NCI-H345 treated with DMSO at 0.1 percent for 48 hours (cell line): Measurements from ENCODE around the gene PHC3.
"Not testable (repeated sequence)": the region's sequence is repeated elsewhere in the genome, so short reads cannot be mapped to it uniquely, and the experiment has no call there.

Source experiments
- DNase-seq: peaks from one replicate; lab custom pipeline; 2025; ENCODE audit not compliant: unreplicated experiment; lab: John Stamatoyannopoulos, UW

The PHC3 gene

DNA sequence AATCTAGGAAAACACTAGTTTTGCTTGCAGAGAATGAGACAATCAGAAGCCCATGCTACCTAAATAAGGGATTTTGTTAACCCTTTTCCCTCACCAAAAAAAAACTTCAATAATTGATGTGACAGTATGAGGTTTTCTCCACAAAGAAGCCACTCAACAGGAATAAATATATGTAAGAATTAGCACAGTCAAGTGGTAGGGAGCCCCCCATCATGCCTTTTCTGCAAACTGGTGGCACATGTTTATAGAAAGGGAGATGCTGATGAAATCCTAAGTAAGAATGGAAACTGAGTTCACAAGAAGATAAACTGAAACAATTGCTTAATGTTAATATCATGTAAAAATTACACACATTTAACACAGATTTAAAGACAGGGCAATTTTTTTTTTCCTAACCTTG lies 51.0 kb downstream of the PHC3 start:
- DNase-seq = no peak

DNA sequence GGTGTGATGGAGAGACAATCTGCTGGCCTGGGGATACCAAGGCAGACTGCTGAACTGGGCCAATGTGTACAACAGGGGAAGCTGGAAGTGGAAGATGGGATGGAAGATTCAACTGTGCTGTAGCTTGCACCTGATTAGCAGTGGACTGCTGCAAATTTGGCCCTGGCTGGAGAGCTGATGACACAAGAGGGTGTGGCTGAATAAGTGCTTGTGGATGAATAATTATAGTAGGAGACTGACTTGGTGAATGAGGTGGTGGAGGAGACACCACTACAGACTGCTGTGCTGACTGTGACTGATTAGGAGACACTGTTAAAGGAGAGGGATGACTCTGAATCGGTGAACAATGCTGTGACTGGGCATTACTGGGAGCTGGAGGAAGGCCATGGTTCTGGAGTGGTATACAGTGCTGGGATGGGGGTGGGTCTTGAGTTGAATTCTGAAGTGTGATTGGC lies 52.5 kb downstream of the PHC3 start:
- DNase-seq = no peak

DNA sequence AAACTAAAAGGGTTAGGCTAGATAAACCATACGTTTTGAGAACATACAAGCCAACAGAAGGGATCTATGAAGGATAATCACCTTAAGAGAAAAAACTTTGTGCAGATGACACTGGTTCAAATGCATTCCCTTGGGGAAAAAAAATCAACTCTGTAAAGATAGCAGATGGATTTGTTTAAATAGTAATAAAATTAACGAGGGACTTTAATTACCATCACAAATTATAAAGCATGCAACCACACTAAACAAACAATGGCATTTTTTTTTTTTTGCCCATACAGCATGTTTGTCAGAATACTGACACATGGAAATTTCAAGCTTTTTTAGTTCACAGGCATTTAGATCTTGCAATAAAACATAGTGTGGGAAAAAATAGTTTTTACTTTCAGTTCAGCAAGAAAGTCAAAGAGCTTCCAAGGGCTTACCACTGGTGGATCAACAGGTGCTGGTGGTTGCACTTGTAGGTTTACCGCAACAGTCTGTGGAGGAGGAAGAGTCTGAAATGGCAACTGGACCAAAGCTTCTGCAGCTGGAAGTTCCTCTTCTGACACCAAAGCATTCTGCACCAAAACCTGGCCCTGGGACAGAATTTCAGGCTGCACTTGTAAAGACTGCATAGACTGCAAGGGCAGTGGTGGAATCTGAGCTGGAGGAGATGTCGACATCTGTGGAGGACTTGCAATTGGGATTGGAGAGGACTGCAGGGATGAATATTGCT lies 53.1 kb downstream of the PHC3 start:
- no peak for DNase-seq

DNA sequence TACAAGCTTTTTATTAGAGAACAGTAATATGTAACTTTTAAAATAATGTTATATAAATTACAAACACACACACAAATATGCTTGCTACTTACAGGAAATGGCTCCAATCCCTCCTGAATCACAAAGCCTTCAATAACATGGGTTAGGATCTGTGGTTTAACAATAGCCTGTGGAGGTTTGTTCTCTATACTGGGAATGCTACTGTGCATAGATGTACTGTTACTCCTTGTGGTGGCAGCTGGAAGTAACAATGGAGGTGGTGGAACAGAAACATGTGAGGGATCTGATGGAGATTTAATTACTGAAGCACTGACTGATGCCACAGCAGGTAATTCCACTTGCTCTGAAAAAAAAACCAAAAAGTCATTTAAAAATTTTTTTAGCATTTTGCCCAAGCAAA lies 64.4 kb downstream of the PHC3 start:
- no peak for DNase-seq

DNA sequence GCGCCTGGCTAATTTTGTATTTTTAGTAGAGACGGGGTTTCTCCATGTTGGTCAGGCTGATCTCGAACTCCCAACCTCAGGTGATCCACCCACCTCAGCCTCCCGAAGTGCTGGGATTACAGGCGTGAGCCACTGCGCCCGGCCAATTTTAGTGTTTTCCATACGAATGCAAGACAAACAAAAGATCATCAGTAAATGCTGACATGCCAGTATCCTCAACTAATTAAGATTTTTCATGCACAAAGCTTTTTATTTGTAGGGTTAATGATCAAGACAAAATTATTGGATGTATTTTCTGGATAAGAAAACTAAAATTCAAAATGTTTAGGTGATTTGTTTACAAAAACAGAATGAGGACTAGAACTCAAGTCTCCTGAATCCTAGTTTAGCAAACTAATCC lies 67.4 kb downstream of the PHC3 start:
- not testable (repeated sequence) for DNase-seq

DNA sequence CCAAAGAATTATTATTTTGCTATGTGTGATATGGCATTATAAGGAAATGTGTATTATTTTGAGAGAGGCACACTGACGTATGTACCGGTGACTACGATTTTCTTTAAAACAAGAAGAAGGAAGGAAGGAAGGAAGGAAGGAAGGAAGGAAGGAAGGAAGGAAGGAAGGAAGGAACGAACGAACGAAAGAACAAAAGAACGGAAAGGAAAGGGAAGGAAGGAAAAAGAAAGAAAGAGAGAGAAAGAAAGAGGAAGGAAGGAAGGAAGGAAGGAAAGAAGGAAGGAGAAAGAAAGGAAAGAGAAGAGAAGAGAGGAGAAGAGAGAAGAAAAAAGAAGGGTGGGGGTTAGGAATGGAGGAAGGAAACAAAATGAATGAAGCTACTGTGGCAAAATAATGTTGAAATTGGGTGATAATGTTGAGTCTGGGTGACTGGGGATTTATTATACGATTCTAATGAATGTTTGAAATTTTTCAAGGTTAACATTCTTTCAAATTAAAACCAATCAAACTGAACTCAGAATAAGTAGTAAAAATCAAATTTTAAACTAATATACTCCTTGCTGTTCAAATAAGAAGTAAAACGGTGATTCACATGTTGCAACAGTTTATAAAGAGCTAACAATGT lies 70.3 kb downstream of the PHC3 start:
- DNase-seq = no peak

DNA sequence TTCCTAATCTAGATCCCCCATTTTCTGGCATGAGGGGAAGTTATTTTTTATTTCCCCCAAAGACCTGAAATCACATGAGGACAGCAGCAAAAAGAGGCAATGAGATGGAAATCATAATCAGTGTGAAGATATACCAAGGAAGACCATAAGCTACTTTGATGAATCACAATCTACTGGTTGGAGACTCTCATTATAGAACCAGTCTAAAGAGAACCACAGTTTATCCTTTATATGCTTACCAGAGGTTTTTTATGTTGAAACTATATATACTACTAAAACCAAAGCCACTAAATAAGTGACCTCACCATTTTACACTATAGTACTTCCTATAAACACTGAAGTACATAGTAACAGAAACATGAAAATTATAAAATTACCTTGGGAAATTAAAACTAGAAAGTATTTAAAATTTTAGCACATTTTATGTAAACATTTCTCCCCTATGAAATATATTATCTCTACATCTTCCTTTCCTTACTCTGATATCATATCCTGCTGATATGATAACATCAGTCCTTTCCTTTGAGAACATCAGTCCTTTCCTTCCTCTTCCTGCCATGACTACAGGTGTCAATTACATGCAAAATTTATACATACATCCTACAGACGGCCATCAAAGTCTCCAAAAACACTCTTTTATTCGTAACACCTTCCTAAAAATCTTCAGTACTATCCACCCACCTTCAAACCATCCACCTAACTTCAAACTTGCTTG lies 71.8 kb downstream of the PHC3 start:
- DNase-seq = no peak

DNA sequence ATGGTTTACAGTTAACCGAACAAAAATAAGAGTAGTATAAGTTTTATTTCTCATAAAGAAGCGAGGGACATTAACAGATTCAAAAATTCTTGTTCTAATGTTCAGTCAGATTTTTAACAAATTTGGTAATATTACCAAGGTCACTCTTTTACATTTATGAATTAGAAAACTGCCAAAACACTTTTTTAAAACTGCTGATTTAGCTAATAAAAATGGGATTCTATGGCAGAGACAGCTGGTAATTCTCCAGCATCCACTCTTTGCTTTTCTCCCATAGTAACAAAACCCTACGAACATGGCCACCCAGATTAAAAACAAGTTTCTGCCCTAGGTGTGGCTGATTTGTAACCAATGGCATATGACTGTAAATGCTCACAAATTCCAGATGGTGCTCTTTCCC lies 72.6 kb downstream of the PHC3 start:
- DNase-seq = no peak

DNA sequence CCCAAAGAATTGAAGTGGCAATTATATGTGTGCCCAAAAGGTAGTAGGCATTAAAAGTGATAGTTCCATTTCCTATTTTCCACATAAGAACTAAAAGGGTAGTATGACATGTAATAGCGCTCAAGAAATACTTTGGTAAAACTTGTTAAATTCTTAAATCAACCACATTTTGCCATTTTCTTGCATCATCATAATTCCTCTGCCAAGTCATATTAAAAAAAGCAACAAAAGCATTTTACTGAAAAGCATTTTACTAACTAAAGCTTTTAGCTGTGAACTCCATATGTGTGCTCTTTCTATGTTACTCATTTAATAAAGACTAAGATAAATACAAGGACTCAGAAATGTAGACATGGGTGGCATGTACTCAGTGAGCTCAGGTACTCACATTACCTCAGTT lies 73.6 kb downstream of the PHC3 start:
- DNase-seq = no peak

DNA sequence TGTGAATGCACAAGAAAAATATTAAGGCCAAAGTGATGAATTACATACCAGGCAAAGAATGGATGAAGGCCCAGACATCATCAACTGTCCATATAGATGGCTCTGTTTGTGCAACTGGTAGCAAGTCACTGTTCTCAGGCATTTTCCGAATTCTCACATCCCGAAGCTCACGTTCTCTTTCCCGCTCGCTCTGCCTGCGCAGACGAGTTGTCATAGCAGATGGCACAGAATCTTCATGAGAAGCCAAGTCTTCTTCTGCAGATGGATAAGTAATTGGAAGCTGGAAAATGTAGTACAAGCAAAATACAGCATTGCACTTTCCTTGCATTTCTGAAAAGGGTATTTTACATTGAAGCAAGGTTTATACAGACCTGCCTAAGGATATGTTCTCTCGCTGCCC lies 79.1 kb downstream of the PHC3 start:
- DNase-seq = no peak

DNA sequence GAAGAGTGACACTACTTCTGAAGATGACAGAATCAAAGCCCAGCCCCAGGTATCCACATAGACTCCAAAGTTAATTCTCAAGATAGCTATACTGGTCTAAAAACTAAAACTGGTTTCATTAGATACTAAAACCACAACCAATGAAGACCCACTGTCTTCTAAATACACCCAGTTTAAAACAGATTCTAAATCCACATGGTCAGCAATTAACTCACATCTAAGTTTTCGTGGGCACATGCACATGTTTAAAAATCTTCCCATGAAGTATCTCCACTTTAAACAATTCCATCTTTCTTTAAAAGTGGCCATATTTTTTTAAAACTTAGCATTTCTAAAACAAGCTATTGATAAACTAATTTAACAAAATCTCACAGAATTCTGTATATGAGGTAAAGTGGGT lies 80.6 kb downstream of the PHC3 start:
- DNase-seq = no peak

DNA sequence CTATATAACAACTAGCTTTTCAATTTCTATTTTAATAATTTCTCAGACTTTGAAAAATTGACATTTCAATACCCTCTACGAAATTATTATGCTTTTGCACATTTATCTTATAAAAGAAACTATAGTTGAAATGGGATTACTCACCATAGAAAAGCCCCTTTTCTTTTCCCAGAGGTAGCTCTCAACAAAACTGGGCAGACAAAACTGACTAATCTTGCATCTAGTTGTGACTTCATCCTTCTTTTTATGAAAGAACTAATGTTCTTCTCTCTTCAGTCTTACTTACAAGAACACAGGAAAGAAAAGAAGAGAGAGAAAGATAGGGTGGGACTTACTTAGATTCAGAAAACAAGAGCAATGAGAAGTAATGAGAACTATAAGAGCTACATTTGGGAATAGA lies 82.8 kb downstream of the PHC3 start:
- DNase-seq = no peak

DNA sequence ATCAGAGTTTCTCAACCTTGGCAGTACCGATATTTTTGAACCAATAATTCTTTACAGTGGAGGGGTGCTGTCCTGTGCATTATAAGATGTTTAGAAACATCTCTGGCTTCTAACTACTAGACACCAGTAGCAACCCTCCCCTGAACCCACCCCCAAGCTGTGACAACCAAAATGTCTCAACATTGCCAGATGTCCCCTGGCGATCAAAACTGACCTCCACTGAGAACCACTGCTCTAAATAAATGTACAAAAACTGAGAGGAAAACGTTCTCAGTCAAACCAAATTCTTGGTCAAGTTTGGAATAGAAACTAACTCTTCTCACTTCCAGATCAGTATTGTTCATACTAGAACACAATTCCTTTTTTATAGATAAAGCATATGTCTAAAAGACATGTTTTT lies 85.2 kb downstream of the PHC3 start:
- DNase-seq = no peak

DNA sequence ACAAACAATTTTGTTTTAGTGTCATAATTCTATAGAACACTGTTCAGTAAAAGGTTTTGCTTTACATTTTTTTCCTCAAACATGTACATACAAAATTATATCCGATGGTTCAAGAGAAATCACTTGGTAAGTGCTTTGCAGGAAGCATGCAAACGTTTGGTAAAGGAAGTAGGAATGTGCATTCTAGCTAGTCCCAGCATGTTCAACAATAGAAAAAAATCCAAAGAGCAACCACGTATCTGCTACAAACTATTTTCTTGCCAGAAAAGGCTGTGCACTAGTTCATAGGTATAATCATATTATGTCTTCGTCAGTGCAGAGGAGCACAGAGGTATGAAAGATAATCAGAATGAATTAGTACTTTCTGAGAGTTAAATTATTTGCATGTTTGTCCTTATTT lies 85.8 kb downstream of the PHC3 start:
- DNase-seq = no peak

DNA sequence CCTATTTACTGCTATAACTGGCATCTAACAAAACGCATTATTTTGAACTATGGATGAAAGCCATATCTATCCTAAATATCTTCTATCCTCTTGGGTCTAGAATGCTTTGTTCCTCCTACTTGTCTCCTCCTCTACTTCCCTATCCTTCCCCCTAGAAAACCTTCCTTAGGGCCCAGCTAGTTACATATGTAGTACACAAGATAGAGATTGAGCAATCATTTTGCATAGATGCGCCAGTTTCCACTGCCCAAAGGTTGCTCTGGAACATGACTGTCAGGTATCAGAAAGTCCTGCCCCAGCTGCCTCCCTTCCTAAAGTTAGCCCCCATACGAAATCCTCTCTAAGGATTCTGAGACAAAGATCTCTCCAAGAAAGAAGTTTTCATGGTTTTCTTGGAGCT lies 88.6 kb downstream of the PHC3 start:
- DNase-seq = no peak

DNA sequence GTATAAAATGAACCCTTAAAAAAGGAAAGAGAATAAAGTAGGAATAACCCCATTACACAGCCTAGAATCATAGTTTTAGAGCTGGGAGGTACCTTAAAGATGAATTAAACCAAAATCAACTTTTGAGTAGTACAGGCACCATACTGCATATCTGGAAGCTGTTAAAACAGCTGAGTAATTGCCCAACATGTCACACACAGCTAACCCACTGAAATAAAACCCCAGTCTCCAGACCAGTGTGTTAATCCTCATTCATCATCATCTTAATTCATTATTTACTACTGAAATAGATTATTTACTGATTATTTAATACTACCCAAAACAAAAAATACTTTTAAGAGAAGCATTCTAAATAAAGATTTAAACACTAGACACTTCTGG lies 90.9 kb downstream of the PHC3 start:
- DNase-seq = no peak

DNA sequence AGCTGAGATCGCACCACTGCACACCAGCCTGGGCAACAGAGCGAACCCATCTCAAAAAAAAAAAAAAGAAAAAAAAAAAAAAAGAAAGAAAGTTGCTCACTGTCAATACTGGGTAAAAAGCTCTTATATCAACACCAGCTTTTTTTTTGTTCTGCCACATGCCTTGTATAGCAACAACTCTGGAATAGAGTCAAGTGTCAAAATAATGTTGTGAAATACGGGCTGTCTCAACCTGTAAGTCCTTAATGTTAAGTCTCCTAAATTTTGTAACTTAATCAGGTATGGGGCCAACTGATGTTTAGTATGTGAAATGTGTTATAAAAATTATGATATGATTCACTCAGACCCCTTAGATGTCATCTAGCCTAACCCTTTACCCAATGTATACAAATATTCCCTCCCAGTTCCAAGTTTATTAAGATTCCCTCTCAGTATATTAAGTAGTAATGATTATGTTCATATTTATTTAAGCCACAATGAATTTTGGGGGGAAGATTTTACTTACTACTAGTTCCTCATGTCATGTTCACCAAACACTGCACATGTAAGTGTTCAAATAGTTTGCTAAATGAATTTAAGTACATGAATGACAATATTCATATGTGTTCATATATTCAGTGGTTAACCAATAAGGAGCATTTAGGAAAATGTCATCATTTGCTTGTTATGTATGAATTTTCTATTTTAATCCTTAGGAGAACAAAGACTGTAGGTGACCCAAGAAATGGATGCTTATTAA lies 91.5 kb downstream of the PHC3 start:
- no peak for DNase-seq

DNA sequence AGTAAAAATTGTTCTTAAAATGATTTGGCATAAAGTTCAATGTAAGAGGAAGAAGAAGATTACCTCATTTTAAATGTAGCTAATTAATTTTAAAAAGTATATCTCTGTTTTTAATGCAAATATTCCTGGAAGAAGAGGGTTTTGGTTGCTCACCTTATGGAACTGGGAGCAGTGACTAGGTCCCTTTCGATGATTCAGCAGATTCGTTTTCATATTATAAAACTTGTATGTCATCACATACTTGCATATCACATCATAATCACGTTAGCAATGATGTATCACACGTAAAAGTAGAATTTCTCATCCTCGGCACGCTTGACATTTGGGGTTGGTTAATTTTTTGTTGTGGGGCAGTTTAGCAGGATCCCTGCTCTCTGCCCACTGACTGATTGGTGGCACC lies 96.1 kb downstream of the PHC3 start:
- no peak for DNase-seq

DNA sequence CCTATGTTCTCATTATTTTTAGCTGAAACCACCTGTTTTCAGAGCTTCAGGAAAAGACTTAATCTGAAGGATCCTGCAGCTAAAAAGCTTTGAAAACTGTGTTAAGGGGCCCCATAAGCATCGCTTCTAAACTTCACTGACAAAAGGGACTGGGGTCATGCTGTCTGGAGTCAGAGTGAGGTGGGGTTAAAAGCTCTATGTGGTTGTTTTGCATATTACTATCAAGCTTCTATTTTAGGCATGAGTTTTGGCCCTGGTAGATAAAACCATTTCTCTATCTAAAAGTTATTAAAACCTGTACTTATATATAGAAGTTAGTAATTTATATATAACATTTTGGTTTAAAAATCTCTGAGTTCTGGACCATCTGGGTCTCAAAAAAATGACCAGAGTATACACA lies 98.2 kb downstream of the PHC3 start:
- DNase-seq = no peak

DNA sequence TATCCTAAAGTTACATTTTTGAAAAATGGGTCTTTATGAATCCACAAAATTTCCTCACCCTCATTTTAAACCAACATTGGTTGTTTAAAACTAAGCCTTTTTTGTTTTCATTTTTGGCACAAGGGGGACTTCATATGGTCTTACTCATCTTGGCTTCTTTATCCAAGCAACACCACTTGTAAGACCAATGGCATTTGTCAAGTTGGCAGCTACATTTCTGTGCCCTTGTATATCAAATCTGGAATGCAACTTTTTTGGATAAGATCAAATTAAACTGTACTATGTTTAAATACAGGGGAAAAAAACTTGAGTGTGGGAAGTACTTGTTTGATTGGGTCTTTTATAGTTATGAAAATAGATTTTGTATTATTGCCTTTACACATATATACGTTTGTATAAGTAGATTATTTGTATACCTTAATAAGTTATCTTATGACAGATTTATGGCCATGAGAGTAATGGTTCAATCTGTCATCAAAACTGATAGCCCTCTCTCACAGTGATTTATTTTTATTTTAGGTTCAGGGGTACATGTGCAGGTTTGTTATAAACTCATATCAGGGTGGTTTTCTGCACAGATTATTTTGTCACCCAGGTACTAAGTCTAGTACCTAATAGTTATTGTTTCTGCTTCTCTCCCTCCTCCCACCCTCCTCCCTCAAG lies 100.3 kb downstream of the PHC3 start:
- no peak for DNase-seq

DNA sequence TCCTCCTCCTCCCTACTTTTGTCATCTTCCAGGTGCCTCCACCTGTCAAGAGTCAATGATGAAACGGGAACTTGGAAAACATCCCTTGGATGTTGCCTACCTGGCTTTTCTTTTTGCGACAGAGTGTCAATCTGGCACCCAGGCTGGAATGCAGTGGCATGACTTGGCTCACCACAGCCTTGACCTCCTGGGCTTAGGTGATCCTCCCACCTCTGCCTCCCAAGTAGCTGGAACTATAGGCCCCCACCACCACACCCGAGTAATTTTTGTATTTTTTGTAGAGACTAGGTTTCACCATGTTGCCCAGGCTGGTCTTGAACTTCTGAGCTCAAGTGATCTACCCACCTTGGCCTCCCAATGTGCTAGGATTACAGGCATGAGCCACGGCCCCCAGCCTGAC lies 100.9 kb downstream of the PHC3 start:
- no peak for DNase-seq
